Measurements from ENCODE around the gene CYRIA.

DNA sequence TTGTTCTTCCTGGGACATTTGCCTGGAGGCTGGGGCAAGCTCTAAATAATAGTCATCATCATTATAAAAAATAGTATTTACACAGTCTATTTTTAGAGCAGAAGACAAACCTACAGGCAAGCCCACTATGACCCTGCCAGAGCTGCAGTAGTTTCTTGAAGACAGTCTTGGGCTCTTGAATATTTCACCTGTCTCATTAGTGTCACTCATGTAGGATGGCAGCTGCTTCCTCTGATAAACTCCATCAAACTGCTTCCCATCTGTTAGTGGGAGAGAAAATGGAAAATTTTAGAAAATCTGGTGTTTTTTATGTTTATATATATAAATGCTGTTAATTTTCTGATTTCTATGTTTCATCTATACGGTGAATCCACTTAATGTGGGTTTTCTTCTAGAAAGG, 8.5 kb upstream of the CYRIA start:
- TF ChIP-seq, protein P1, sequence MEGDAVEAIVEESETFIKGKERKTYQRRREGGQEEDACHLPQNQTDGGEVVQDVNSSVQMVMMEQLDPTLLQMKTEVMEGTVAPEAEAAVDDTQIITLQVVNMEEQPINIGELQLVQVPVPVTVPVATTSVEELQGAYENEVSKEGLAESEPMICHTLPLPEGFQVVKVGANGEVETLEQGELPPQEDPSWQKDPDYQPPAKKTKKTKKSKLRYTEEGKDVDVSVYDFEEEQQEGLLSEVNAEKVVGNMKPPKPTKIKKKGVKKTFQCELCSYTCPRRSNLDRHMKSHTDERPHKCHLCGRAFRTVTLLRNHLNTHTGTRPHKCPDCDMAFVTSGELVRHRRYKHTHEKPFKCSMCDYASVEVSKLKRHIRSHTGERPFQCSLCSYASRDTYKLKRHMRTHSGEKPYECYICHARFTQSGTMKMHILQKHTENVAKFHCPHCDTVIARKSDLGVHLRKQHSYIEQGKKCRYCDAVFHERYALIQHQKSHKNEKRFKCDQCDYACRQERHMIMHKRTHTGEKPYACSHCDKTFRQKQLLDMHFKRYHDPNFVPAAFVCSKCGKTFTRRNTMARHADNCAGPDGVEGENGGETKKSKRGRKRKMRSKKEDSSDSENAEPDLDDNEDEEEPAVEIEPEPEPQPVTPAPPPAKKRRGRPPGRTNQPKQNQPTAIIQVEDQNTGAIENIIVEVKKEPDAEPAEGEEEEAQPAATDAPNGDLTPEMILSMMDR (IDR thresholded peaks at IDR 0.05): no peak
- no peak for TF ChIP-seq POLR2A (IDR thresholded peaks at IDR 0.05)

Measured in Peyer's patch (tissue), 4 donors.